H1 (cell line): ENCODE results near the gene CSNK1D. TPM values are rescaled to one million over a fixed set of nuclear protein-coding genes. Genes with fewer than 3 reads are reported as not detected.

Experiments used
- KDM4A ChIP-seq: IDR thresholded peaks from one replicate; pipeline ENCODE4 v1.7.1; 2012; ENCODE audit warnings: low read depth, mild to moderate bottlenecking, moderate library complexity, low read length, inconsistent platforms; ENCODE audit not compliant: severe bottlenecking
- polyA plus RNA-seq, 7 experiments: library from polyadenylated mRNA; depleted of rRNA in 3 of 7; stranded (reverse) in 5 of 7; unstranded in 2 of 7; fragments of >200 nt in 5 of 7; fragments of 200-250 nt in 2 of 7; gene quantifications; 1 replicate in 5 of 7; 2 replicates in 1 of 7; 4 replicates in 1 of 7; pipeline versions ENCODE4 v1.2.1 to v1.2.3, GENCODE V29; 2011 to 2013; ENCODE audit warnings: missing spikeins in 2 of 7, mixed read lengths in 2 of 7
- total RNA-seq: library from RNA; stranded (reverse); fragmentation: NEBNext Ultra II Directional; extraction: Animal tissue kit (Norgen Biotek cat#: 25700); gene quantifications from 2 replicates; pipeline ENCODE4 v1.2.1, GENCODE V29; 2021

Gene CSNK1D
- total and polyA plus RNA-seq, 2 of the 8 experiments (the other 6 are each of a cell fraction or from before 2014, with no cell fraction given), result 73.5 to 103 TPM

DNA sequence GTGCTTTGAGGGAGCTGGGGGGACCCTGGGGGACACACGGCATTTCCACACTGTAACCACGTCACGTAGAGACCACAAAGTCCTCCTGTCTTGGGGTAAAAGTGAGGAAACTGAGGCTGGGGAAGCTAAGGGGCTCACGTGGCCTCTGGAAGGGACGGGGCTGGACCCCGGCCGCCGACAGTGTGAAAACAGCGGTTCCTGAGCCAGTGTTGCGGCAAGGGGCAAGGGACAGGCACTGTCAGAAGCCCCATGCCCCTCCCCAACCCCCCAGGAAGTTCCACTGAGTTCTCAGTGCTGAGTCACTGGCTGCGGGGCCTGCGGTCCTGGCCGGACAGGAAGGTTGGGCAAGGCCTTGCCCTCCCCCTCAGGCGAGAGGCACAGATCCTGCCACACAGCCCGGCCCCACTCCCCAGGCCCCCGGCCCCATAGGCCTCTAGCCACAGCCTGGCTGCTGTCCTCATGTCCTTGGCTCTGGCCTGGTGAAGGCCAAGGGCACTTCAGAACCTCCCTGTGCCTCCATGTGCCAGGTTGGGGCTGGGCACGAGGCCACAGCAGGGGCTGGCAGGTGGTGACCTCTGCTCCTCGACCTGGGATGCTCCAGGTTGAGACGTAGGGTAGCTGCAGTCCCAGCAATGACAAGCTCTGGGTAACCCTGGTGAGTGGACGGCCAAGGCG, 55.8 kb downstream of the CSNK1D start (continued):
- no peak for TF ChIP-seq KDM4A
